CD14-positive monocyte (primary cell): ENCODE data around the gene LRP1B. TPM values are rescaled to one million over a fixed set of nuclear protein-coding genes. Genes with fewer than 3 reads are reported as not detected.

ENCODE experiments used
- DNase-seq, 3 donors: peaks; one replicate each; pipeline ENCODE4 v3.0.0-alpha.2; 2011 to 2022
- H2AFZ ChIP-seq: 2 replicates; pipeline ENCODE4 v1.6.0; 2012; ENCODE audit warnings: mild to moderate bottlenecking, low read depth, low read length, inconsistent platforms; ENCODE audit not compliant: insufficient read depth, poor library complexity, severe bottlenecking
- H3K27ac ChIP-seq, 2 donors: 1 replicate in 1 of 2; 2 replicates in 1 of 2; pipeline ENCODE4 v1.5.1; 2012 to 2013; ENCODE audit warnings: low read length in 2 of 2, control low read depth in 1 of 2, inconsistent platforms in 1 of 2, low read depth in 1 of 2, mild to moderate bottlenecking in 1 of 2
- H3K27me3 ChIP-seq, 2 donors: one replicate each; pipeline versions ENCODE4 v1.6.0 to v1.6.1; 2011 to 2013; ENCODE audit warnings: low read length in 2 of 2; ENCODE audit not compliant: control insufficient read depth in 2 of 2, insufficient read depth in 2 of 2
- H3K36me3 ChIP-seq, 2 donors: replicated peaks in 1 of 2; 1 replicate in 1 of 2; 2 replicates in 1 of 2; pipeline versions ENCODE4 v1.5.1 to v1.6.1; 2012 to 2013; ENCODE audit warnings: low read length in 2 of 2, control low read depth in 1 of 2, inconsistent platforms in 1 of 2, mild to moderate bottlenecking in 1 of 2; ENCODE audit not compliant: insufficient read depth in 2 of 2, control insufficient read depth in 1 of 2
- H3K4me1 ChIP-seq, 2 donors: 1 replicate in 1 of 2; 2 replicates in 1 of 2; pipeline versions ENCODE4 v1.5.1 to v1.6.1; 2012 to 2013; ENCODE audit warnings: low read length in 2 of 2, control low read depth in 1 of 2, inconsistent platforms in 1 of 2, mild to moderate bottlenecking in 1 of 2, moderate library complexity in 1 of 2; ENCODE audit not compliant: insufficient read depth in 2 of 2, control insufficient read depth in 1 of 2
- H3K4me2 ChIP-seq: replicated peaks from 2 replicates; pipeline ENCODE3; 2012; ENCODE audit warnings: low read length, moderate library complexity, mild to moderate bottlenecking; ENCODE audit not compliant: poor library complexity, severe bottlenecking; ENCODE audit errors: extremely low read depth
- H3K4me3 ChIP-seq, 3 experiments: fragments of 200-600 bp in 1 of 3; sonication (generic) in 1 of 3; replicated peaks in 1 of 3; 1 replicate in 2 of 3; 2 replicates in 1 of 3; pipeline ENCODE4 v1.5.1; 2011 to 2013; ENCODE audit warnings: low read length in 3 of 3, mild to moderate bottlenecking in 3 of 3, control low read depth in 2 of 3, low read depth in 2 of 3, inconsistent platforms in 1 of 3, moderate library complexity in 1 of 3
- H3K79me2 ChIP-seq: 2 replicates; pipeline ENCODE4 v1.6.0; 2012; ENCODE audit warnings: mild to moderate bottlenecking, control low read depth, inconsistent platforms, low read length, moderate library complexity; ENCODE audit not compliant: insufficient read depth
- H3K9ac ChIP-seq: 2 replicates; pipeline ENCODE4 v1.6.0; 2017; ENCODE audit warnings: low read length, mild to moderate bottlenecking; ENCODE audit not compliant: insufficient read depth, poor library complexity, severe bottlenecking
- H3K9me3 ChIP-seq, 2 donors: replicated peaks in 1 of 2; 1 replicate in 1 of 2; 2 replicates in 1 of 2; pipeline versions ENCODE4 v1.5.1 to v1.6.1; 2012 to 2013; ENCODE audit warnings: low read length in 2 of 2, control low read depth in 1 of 2; ENCODE audit not compliant: control insufficient read depth in 1 of 2, insufficient read depth in 1 of 2
- H4K20me1 ChIP-seq: 2 replicates; pipeline ENCODE4 v1.6.0; 2012; ENCODE audit warnings: mild to moderate bottlenecking, low read length, control low read depth, moderate library complexity; ENCODE audit not compliant: insufficient read depth
- H3K27ac Mint-ChIP-seq, 7 donors: one replicate each; pipeline ENCODE4 v1.8.0; 2020; ENCODE audit warnings: mild to moderate bottlenecking in 7 of 7, mixed read lengths in 7 of 7, moderate library complexity in 6 of 7, inconsistent platforms in 2 of 7
- H3K27me3 Mint-ChIP-seq, 3 donors: one replicate each; pipeline ENCODE4 v1.8.0; 2021 to 2022; ENCODE audit warnings: low read depth in 3 of 3, mild to moderate bottlenecking in 3 of 3, mixed read lengths in 3 of 3, moderate library complexity in 3 of 3, inconsistent platforms in 1 of 3
- H3K36me3 Mint-ChIP-seq, 2 donors: one replicate each; pipeline ENCODE4 v1.8.0; 2020; ENCODE audit warnings: mixed read lengths in 2 of 2, inconsistent platforms in 1 of 2, mild to moderate bottlenecking in 1 of 2
- H3K4me1 Mint-ChIP-seq: one replicate; pipeline ENCODE4 v1.8.0; 2020; ENCODE audit warnings: mild to moderate bottlenecking, mixed read lengths
- H3K4me3 Mint-ChIP-seq, 2 donors: one replicate each; pipeline ENCODE4 v1.8.0; 2020; ENCODE audit warnings: mild to moderate bottlenecking in 2 of 2, mixed read lengths in 2 of 2, moderate library complexity in 1 of 2
- H3K9me3 Mint-ChIP-seq, 7 donors: one replicate each; pipeline ENCODE4 v1.8.0; 2020 to 2022; ENCODE audit warnings: mixed read lengths in 7 of 7, mild to moderate bottlenecking in 6 of 7, moderate library complexity in 6 of 7, inconsistent platforms in 2 of 7
- WGBS: methylation state at CpG from one replicate; pipeline ENCODE4 v1.1.5; 2013; ENCODE audit warnings: missing lambda C conversion rate; ENCODE audit not compliant: insufficient coverage; 5-methylcytosine and 5-hydroxymethylcytosine counted together
- intact Hi-C, 2 donors: fragments of 100-400 bp; cut with micrococcal nuclease; formaldehyde crosslinking; loops; one replicate each; pipeline versions ENCODE4 v1.15.0 to v1.15.1; 2023
- polyA plus RNA-seq, 3 donors: library from polyadenylated mRNA; depleted of rRNA in 1 of 3; unstranded in 2 of 3; stranded (reverse) in 1 of 3; fragments of 300-500 nt in 2 of 3; fragments of >200 nt in 1 of 3; fragmentation: Illumina TruSeq in 2 of 3; gene quantifications; 1 replicate in 2 of 3; 2 replicates in 1 of 3; pipeline ENCODE4 v1.2.3, GENCODE V29; 2012 to 2021
- TF ChIP-seq, protein P1 (sequence below): fragments of 200-600 bp; IDR thresholded peaks from one replicate; pipeline ENCODE4 v1.8.0; 2022; ENCODE audit warnings: antibody characterized with exemption, mild to moderate bottlenecking

LRP1B gene
- polyA plus RNA-seq, 3 donors = not detected

DNA sequence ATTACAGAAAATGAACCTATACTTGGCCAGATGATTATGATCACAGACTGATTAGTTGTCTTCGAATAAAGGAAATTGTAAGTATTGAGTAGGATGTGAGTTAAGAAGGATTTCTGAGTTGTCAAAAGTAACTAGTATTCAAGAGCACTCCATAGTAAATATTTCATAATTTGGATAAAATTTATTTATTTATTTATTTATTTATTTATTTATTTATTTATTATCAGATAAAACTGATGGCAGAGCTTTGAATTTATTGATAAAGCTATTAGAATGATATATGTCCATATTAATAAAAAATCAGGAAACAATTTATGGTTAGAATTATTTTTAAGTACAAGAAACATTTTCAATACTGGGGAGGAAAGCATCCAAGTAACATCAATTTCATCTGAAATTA, 1634.1 kb downstream of the LRP1B start:
- Histone ChIP-seq H3K79me2 (no peaks in the 10 kb centered on the region), H3K27me3 (no peaks in the 10 kb centered on the region), H4K20me1 (no peaks in the 10 kb centered on the region), H3K27ac (no peak overlapping the region), H3K4me2 (no peak overlapping the region), H3K9me3 (no peaks in the 10 kb centered on the region), H3K4me1 (no peaks in the 10 kb centered on the region), H3K9ac (no peak overlapping the region), H3K4me3 (no peak overlapping the region), H2AFZ (no peak overlapping the region), H3K36me3 (no peaks in the 10 kb centered on the region)
- Mint-ChIP-seq H3K27ac (no peak overlapping the region), H3K36me3 (no peaks in the 10 kb centered on the region), H3K4me1 (no peaks in the 10 kb centered on the region), H3K9me3 (peaks cover 0 to 1% (median 0%) of the 10 kb centered on the region in 7 donors), H3K4me3 (no peak overlapping the region), H3K27me3 (no peaks in the 10 kb centered on the region)
- intact Hi-C loops = no loop called here
- TF ChIP-seq, protein P1, sequence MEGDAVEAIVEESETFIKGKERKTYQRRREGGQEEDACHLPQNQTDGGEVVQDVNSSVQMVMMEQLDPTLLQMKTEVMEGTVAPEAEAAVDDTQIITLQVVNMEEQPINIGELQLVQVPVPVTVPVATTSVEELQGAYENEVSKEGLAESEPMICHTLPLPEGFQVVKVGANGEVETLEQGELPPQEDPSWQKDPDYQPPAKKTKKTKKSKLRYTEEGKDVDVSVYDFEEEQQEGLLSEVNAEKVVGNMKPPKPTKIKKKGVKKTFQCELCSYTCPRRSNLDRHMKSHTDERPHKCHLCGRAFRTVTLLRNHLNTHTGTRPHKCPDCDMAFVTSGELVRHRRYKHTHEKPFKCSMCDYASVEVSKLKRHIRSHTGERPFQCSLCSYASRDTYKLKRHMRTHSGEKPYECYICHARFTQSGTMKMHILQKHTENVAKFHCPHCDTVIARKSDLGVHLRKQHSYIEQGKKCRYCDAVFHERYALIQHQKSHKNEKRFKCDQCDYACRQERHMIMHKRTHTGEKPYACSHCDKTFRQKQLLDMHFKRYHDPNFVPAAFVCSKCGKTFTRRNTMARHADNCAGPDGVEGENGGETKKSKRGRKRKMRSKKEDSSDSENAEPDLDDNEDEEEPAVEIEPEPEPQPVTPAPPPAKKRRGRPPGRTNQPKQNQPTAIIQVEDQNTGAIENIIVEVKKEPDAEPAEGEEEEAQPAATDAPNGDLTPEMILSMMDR = no peak
- WGBS = no CpG with 5 or more reads among the region's 1 CpG
- no peak for DNase-seq

DNA sequence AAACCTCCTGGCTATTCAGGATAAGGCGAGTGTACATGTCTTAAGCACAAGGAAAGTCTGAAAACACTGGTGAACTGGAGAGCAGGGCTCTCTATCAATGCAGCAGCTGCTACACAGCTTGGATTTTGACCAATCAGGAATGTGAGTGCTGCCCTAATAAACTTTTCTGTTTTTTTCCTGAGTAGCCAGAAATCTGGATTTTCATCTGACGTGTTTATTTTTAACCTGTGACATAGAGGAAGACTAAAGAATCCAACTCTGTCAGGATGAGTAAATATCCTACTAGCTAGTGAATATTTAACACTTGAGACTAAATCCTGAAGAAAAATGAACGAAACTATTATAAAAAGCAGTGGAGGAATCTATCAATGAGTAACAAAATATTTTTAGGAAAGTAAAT, 1638.9 kb downstream of the LRP1B start:
- no peak for DNase-seq
- Histone ChIP-seq H3K4me3 (no peak overlapping the region), H3K4me1 (no peaks in the 10 kb centered on the region), H3K27ac (no peak overlapping the region), H2AFZ (no peak overlapping the region), H4K20me1 (no peaks in the 10 kb centered on the region), H3K9ac (no peak overlapping the region), H3K36me3 (no peaks in the 10 kb centered on the region), H3K79me2 (no peaks in the 10 kb centered on the region), H3K27me3 (no peaks in the 10 kb centered on the region), H3K9me3 (no peaks in the 10 kb centered on the region), H3K4me2 (no peak overlapping the region)
- Mint-ChIP-seq H3K27me3 (no peaks in the 10 kb centered on the region), H3K36me3 (no peaks in the 10 kb centered on the region), H3K27ac (no peak overlapping the region), H3K4me1 (no peaks in the 10 kb centered on the region), H3K9me3 (peaks cover 0 to 1% (median 0%) of the 10 kb centered on the region in 7 donors), H3K4me3 (no peak overlapping the region)
- TF ChIP-seq, protein P1 = no peak
- 71% methylated on average over 1 of the region's 3 CpGs for WGBS
- intact Hi-C loops = no loop called here
